ENCODE data around the gene NMRK1.

NMRK1 gene

DNA sequence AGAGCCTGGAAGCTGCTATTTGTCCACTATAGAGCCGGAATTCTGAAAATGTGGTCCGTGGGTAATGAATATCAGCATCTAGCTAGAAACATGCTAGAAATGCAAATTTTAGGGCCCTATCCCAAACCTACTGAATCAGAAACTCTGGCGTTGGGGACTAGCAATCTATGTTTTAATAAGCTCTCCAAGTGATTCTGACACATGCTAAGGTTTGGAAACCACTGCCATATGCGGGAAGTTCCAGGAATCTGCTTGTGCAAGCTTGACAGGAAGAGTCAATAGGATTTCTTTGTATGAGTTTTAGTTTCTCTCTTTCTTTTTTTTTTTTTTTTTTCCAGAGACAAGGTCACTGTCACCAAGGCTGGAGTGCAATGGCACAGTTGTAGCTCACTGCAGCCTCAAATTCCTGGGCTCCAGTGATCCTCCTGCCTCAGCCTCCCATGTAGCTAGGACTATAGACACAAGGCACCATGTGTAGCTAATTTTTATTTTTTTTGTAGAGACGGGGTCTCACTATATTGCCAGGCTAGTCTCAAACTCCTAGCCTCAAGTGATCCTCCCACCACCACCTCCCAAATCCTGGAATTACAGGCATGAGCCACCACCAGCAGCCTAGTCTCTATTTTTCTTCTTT is 33.5 kb downstream of the NMRK1 start:
- DNase-seq: no peak

DNA sequence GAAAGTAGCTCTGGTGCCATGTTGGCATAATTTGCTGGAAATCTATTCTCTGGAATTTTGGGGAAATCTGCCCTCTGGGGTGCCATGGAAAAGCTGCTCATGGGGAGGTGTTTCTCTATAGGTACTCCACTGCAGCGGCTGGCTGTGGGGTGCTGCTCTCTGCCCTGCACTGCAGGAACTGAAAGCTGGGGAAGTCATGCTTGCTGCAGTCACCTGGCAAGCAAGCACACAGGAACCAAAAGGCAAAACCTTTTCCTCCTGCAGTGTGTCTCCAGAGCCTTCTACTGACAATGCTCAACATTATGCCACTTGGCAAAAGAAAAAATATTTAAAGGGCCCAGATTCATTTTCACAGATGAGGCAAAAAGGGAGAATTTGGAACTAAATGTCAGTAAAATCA is 34.1 kb downstream of the NMRK1 start:
- DNase-seq: no peak

DNA sequence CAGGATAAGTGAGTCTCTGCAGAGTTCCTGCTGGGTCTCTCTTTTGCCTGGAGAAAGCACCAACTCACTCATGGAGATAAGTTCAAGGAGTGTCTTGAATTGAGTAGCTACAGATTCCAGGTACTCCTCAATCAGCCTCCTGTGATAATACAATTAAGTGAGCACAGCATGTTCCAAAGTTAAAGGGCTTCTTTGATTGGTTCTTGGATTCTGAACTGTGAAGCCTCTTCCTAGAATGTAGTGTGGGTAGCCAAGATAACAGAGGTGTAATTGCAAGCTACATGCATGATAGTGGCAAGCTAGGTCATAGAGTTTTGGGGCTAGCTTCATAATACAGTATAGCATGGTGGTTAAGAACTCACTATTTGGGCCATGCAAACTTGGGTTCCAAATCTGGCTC is 36.7 kb downstream of the NMRK1 start:
- no peak for DNase-seq

DNA sequence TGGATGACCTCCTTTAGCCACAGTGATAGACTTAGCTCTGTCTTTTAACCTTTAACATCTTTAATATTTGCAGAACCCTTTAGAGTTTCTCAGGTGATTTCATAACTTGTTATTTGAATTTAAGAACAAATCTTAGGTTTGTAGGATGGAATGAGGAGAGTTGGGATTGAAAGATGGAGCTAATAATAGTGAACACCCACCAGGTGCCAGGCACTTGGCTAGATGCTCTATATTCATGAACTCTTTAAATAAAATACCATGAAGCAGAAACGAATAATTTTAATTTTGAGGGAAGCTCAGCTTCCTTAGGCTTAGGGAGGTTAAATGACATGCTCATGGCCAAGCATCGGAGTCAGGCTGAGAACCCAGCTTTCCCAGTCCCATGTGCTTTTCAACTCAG is 40.4 kb downstream of the NMRK1 start:
- no peak for DNase-seq

DNA sequence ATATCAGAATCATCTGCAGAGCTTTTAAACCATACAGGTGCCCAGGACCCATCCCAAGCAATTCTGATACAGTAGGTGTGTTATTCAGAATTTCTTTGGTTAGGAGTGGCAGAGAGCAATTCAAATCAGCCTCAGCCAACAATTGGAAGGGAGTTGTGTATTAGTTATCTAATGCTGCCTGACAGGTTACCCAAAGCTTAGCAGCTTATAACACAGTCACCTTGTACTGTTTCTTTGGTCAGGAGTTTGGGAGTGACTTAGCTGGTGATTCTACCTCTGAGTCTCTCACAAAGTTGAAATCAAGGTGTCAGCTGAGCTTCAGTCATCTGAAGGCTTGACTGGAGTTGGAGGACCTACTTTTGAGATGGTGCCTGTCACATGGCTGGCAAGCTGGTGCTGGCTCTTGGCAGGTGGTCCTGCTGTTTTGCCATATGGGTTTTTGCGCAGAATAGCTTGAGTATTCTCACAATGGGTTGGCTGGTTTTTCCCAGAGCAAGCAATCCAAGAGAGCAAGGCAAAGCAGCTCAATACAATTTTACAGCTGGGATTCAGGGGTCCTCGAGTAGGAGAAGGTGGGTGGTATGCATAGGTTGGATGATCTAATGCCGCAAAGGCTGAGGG is 41.1 kb downstream of the NMRK1 start:
- DNase-seq: no peak

DNA sequence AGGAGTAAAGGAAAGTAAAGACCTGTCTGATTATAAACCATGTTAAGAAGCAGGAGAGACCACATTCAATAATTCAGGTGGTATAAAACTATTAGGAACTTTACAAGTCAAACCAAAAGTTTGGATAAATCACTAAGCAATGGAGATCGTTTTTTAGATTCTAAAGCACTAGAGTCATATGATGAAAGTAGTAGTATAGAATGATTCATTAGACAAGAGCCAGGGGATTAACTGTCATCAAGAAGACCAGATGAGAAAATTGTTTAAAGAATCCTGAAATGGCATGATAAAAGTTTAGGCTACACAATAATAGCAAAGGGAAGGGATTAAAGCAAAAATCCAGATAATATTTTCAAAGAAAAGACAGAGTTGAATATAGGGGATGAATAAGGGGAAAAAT is 46.9 kb downstream of the NMRK1 start:
- DNase-seq: no peak

DNA sequence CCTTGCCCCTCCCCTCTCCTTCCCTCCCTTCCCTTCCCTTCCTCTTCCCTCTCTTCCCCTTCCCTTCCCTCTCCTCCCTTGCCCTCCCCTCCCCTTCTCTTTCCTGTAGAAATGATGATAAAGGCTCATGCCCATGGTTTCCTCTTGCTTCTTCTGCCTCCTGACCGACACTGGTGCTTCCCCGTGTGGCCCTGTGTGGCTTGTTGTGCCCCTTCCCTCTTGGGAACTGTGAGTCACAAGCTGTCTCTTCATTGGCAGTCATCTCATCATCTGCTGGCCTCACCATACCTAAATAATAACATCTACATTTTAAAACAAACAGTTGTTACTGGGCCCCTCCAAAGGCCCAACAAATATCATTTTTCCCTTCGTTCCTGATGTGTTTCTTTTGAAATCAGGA is 48.2 kb downstream of the NMRK1 start:
- no peak for DNase-seq

DNA sequence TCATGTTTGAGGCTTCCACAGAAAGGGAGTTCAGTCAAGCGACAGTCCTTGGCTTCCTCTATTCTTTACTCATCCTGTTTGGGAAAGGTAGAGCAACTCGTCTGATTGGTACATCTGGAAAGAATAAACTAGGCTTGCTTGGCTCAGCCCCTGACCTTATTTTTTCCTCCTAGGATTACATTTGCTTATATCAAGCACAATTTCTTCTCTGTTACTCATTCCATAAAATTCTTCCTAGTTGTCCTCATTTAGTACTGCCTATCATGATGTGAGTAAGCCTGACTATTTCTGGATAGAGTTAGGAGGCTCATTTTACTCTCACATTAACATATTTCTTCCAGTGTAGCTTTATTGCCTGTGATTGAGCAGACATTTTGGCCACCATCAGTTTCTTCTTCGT is 48.9 kb downstream of the NMRK1 start:
- DNase-seq: no peak

DNA sequence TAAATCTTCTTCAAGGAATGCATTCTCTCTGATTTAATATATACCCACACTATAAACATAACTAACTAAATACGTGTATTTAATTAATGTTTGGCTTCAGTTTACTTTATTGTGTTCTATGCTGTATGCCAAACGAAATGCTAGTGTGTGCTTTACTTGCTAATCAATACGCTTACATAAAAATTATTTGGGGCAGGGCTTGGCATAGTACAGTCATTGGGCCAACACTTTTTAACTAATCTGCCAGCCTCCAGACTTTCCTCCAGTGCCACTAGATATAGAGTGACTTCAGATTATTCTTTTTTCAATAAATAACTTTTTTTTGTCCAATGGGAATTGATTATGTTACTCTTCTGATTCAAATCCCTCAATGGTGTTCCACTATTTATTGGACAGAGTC is 51.2 kb downstream of the NMRK1 start:
- no peak for DNase-seq

DNA sequence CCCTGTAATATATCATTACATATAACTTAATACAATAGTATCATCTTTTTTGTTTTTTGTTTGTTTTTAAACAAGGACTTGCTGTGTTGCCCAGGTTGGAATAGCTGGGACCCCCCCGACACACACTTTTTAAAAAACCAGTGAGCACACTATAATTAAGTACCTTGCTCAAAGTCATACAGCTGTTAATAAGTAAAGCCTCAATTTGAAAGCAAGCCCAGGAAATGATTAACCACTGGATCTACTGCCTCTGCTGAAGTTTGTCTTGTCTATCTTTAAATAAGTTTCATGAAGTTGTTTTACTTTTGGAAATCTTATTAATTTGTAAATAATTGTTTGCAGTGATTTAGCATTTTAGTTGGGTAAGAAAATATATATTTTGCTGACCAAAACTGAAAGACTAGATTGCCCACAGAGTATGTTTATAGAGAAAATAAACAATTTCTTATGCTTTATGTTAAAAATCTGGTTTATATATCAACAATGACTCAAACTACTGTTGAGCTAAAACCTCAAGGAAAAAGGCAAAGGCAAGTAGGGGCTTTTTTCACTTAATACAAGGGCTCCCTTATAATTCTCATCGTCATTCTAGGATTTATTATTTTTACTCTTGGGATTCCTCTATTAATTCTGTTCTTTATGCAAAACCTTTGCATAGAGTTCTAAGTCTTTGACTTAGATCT is 54.0 kb downstream of the NMRK1 start:
- no peak for DNase-seq

DNA sequence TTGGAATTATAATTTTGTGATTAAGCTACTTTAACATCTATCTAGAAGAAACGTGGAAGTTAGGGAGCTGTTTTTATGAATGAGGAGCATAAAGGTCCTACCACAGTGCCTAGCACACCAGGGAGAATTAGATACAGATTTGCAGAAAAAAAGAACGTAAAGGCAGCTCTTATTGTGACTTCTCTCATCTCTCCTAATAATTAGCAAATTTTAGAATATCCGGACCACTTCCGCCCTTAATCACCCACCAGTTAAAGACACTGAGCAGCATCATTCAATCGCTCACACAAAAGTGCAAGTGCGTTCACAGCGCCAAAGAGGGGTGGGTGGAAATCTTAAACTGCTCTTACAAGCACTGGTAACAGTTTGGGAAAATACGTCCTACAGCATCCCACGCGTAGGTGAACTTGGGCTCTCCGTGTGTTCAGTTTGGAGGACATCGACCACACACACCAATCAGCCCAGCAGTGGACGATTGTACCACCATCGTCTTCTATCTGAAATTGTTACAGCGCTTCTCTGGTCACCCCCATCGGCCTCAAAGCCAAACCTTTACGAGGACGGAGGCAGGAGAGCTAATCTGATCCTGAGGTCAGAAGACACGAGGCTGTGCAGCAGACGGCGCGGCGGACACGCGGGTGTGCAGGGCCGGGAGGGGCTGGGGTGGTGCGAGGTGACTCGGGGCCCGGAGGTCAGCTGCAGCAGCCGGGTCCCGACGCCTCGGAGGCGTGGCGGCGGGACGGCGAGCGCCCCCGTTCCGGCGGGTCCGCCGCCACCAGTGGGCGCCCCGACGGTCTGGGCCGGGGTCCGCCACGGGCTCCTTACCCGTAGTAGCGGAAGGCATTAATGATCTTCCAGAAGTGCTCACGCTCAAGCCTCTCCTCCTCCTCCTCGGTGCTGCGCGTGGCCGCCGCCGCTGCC is 60.5 kb downstream of the NMRK1 start:
- no peak for DNase-seq

DNA sequence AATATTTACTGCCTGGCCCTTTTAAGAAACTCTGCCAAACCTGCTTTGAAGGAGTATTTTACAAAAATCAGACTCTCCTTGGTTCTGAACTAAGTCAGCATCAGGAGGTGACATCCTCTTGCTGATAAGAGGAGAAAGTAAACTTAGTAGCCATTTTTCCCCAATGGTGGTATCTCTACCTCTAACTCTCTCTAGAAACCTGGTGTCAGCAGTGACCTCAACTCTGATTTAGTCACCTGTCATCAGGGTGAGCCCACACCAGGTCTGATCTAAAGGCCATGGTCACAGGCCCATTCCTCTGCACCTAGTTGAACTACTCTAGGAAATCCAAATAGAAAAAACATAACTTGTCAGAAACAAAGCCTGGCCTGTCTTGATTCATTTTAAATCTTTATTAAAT is 64.1 kb downstream of the NMRK1 start:
- no peak for DNase-seq

DNA sequence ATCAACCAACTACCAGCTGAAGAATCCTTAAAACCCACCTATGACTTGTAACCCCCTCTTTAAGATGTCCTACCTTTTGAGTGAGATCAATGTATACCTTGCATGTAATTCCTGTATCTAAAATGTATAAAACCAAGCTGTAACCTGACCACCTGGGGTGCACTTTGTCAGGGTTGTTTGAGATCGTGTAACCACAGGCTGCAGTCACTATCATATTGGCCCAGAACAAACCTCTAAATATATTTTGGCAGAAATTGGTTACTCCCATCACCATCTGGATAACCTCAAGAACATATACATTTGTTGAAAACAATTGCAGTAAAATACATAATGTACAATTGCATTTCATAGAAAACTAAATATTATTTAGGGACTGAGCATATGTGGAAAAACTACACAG is 68.3 kb downstream of the NMRK1 start:
- DNase-seq: no peak

DNA sequence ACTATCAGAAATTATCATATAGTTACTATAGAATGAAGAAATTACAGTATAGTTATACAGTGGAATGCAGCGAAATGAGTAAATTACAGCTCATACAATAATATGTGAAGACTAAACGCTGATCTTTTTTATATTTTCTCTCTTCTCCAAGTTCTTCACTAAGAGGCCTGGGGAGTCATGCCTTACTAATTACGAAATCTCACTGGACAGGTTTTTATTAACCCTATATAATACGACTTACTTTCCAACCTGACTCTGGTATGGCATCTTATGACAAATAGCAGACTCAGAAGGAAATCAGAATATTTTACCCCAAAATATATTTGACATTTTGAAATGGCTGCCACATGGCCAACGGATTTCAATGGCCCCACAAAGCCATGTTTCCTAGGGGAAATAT is 68.9 kb downstream of the NMRK1 start:
- DNase-seq: no peak

DNA sequence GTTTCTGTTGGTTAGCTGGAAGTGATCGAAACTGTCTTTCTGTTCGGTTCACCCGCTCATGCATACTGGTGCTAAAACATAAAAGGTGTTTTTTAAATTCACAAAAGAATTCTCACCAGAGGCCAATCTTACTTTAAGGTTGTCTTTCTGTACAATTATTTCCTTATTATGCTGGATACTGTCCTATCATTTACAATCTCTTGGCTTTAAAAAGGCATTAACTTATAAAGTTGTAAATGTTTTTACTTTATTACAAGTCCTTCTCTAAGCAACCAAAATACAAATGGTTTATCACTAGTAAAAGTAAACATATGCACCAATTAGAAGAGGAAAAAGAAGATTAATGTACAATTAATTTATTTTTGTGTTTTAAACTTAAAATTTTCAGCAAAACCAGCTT is 70.6 kb downstream of the NMRK1 start:
- no peak for DNase-seq

DNA sequence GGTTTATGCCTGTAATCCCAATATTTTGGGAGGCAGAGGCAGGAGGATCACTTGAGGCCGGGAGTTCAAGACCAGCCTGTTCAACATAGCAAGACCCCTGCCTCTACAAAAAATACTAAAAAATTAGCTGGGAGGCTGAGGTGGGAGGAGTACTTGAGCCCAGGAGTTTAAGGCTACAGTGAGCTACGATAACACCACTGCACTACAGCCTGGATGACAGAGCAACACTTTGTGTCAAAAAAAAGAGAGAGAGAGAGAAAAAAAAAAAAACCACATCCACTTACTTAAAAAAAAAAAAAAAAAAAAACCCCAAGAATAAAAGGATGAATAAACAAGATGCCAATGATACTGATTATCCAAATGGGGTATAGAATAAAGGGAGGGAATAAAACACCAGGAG is 74.2 kb downstream of the NMRK1 start:
- DNase-seq: no peak

Data from right forelimb (tissue), 1 donor.